ENCODE data around the gene OTUB2.

The OTUB2 gene

GRCh38 chr14:94089479-94089878 is 63.3 kb downstream of the OTUB2 start:
- Histone ChIP-seq H3K27ac (ENCODE audit: low read depth in 2 of 2, low read length in 2 of 2) (no peak overlapping the region), H3K4me1 (ENCODE audit: control insufficient read depth in 2 of 2, insufficient read depth in 2 of 2, low read length in 2 of 2) (no peaks in the 10 kb centered on the region), H3K9me3 (ENCODE audit: control insufficient read depth in 2 of 2, low read length in 2 of 2) (no peaks in the 10 kb centered on the region), H3K4me3 (ENCODE audit: low read length in 2 of 2) (no peak overlapping the region), H3K27me3 (ENCODE audit: control insufficient read depth in 2 of 2, insufficient read depth in 2 of 2, low read length in 2 of 2) (no peaks in the 10 kb centered on the region), H3K36me3 (ENCODE audit: control insufficient read depth in 2 of 2, insufficient read depth in 2 of 2, low read length in 2 of 2) (no peaks in the 10 kb centered on the region), H3K9ac (ENCODE audit: low read depth in 1 of 2, low read length in 2 of 2) (no peak overlapping the region)

- Histone ChIP-seq H3K36me3 (ENCODE audit: control insufficient read depth in 2 of 2, insufficient read depth in 2 of 2, low read length in 2 of 2) (peaks cover 3 to 8% of the 10 kb centered on the region in 2 donors), H3K27ac (ENCODE audit: low read depth in 2 of 2, low read length in 2 of 2) (no peak overlapping the region), H3K27me3 (ENCODE audit: control insufficient read depth in 2 of 2, insufficient read depth in 2 of 2, low read length in 2 of 2) (no peaks in the 10 kb centered on the region), H3K4me1 (ENCODE audit: control insufficient read depth in 2 of 2, insufficient read depth in 2 of 2, low read length in 2 of 2) (no peaks in the 10 kb centered on the region), H3K9ac (ENCODE audit: low read depth in 1 of 2, low read length in 2 of 2) (no peak overlapping the region), H3K9me3 (ENCODE audit: control insufficient read depth in 2 of 2, low read length in 2 of 2) (no peaks in the 10 kb centered on the region), H3K4me3 (ENCODE audit: low read length in 2 of 2) (no peak overlapping the region)
Measured at GRCh38 chr14:94093418-94093817, 67.3 kb downstream of the OTUB2 start.

GRCh38 chr14:94097091-94097490 is 71.0 kb downstream of the OTUB2 start:
- no peak overlapping the region for H3K27ac ChIP-seq (ENCODE audit: low read depth in 2 of 2, low read length in 2 of 2)
- H3K9ac ChIP-seq (ENCODE audit: low read depth in 1 of 2, low read length in 2 of 2): no peak overlapping the region
- H3K4me3 ChIP-seq (ENCODE audit: low read length in 2 of 2): no peak overlapping the region
- peaks cover 3 to 8% of the 10 kb centered on the region in 2 donors for H3K36me3 ChIP-seq (ENCODE audit: control insufficient read depth in 2 of 2, insufficient read depth in 2 of 2, low read length in 2 of 2)
- no peaks in the 10 kb centered on the region for H3K9me3 ChIP-seq (ENCODE audit: control insufficient read depth in 2 of 2, low read length in 2 of 2)
- H3K4me1 ChIP-seq (ENCODE audit: control insufficient read depth in 2 of 2, insufficient read depth in 2 of 2, low read length in 2 of 2): peaks cover 0 to 1% of the 10 kb centered on the region in 2 donors
- H3K27me3 ChIP-seq (ENCODE audit: control insufficient read depth in 2 of 2, insufficient read depth in 2 of 2, low read length in 2 of 2): no peaks in the 10 kb centered on the region

All from mucosa of rectum (tissue), 2 donors.